NCI-H2081 treated with DMSO at 0.1 percent for 48 hours (cell line): ENCODE results near the gene MAN2A2.

Source experiments
- DNase-seq: peaks from one replicate; lab custom pipeline; 2025; lab: John Stamatoyannopoulos, UW

MAN2A2 gene

DNA sequence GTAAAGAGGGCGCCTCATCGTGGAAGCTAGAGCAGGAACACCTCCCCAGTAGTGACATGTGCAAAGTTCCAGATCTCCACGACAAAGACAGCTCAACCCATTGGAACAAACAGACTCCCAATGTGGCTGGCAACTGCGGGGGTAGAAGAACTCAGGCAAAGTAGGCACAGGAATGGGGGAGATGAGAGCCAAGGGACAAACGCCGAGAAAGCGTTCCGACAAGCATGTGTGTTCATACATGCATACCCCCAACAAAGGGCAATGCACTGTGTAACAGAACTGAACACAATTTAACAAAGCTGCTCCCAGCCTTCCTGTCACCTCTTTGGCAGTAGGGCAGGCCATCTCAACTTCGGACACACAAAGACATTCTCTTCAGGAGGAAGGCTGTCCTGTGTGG, 63.2 kb downstream of the MAN2A2 start:
- DNase-seq = no peak

DNA sequence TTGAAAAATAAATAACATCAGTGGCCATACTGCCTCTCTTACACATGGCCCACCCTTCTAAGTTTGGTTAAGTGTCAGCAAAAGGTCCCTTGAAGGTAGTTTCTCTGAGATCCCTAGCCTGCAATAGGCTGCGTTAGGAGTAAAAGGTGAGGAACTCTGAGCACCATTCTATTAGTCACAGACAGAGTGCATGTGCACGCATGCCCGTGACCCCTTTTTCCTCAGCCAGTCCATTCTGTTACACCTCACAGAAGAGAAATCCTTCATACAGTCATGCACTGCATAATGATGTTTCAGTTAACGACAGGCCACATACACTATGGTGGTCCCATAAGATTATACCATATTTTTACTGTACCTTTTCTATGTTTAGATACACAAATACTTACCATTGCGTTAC, 64.1 kb downstream of the MAN2A2 start:
- no peak for DNase-seq

DNA sequence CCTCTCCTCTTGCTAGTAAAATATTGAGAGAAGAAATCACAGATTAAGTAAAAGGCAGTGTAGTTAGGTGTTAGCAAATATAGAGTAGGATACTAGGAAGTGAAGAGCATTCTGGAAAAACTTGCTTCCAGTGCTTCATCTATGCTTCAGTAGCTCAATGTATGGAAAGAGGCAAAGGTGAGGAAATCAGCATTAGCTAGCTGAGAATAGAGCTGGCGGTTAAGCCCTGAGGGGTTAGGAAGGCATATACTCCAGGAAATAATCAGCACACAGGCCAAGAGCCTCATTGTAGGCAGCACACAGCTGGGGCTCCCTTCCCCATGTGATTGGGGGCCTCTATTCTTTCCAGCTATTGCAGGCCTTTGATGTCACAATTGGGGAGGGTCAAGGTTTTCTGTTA, 65.3 kb downstream of the MAN2A2 start:
- DNase-seq = no peak

DNA sequence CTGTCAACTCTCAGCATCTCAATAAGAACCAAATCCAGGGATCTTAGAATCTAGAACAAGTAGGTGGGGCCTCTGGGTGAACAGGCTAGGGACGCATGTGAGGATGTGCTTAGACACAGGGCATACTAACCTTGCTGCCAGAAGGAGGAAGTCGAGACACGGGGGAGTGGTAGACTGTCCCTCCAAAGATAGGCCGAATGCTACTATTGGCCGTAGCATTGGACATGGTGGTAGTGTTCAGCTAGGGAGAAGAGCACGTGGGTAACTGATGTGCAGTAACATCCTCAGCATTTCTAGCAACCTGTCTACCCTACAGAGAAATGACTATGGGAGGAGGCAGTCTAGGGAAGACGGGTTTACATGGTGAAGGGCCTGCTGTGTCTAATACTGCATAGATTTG, 67.2 kb downstream of the MAN2A2 start:
- DNase-seq = no peak

DNA sequence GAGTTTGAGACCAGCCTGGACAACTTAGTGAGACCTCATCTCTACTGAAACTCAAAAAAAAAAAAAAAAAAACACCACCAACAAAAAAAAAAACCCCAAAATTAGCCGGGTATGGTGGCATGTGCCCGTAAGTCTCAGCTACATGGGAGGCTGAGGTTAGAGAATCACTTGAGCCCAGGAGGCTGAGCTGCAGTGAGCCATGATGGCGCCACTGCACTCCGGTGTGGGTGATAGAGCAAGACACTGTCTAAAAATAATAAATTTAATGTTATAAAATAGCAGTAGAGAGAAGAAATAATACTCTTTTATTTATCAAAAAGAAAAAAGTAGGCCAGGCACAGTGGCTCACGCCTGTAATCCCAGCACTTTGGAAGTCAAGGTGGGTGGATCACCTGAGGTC, 69.0 kb downstream of the MAN2A2 start:
- no peak for DNase-seq
